ENCODE measurements around the gene KLHDC3.
"Not testable (repeated sequence)": the region's sequence is repeated elsewhere in the genome, so short reads cannot be mapped to it uniquely, and the experiment has no call there.

KLHDC3 gene

DNA sequence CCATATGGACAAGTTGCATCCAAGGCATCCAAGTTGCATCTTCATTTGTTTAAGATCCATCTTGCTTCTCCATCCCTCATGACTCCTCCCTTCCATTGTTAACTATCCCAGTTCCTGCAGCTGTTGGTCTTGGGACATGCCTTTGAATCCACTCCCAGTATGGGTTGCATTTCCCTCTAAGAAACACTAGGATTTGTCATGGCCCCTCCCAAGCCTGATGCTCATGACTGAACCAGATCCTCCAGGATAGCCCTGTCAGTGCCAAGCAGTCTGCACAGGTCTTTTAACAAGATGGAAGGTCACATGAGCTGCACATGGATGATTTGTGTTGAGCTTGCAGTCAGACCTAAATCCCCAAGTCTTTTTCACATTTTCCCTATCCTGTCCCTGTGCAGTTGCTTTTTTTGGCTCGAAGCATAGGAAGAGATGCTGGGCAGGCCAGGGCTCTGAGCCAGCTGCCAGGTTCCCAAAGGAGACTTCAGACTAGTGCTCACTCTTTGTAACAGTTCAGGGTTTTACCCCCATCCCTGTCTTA is 25.5 kb upstream of the KLHDC3 start:
- no peak for DNase-seq

GRCh38 chr6:42989923-42990322 is 24.1 kb upstream of the KLHDC3 start:
- no peak for DNase-seq

GRCh38 chr6:42993445-42993844 is 20.6 kb upstream of the KLHDC3 start:
- DNase-seq: no peak

GRCh38 chr6:42996513-42996912 is 17.5 kb upstream of the KLHDC3 start:
- peak; percentile 15 for DNase-seq

GRCh38 chr6:42998205-42998604 is 15.8 kb upstream of the KLHDC3 start:
- not testable (repeated sequence) for DNase-seq

GRCh38 chr6:43001843-43002242 is 12.2 kb upstream of the KLHDC3 start:
- no peak for DNase-seq

DNA sequence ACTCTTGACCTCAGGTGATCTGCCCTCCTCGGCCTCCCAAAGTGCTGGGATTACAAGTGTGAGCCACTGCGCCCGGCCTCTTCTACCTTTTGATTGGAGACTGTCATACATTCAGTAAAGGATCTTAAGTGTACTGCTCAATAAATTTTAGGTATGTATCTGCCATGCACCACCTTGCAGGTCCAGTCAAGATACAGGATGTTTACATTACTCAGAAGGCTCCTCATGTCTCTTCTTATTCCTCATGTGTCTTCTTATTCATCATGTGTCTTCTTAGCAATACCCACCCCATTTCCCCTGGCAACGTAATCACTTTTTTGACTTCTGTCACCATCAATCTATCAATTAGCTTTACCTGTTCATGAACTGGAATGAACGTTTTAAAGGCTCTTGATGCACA is 8.2 kb upstream of the KLHDC3 start:
- no peak for DNase-seq

- DNase-seq: no peak
These were observed 7.8 kb upstream of the KLHDC3 start for GRCh38 chr6:43006251-43006650.

DNA sequence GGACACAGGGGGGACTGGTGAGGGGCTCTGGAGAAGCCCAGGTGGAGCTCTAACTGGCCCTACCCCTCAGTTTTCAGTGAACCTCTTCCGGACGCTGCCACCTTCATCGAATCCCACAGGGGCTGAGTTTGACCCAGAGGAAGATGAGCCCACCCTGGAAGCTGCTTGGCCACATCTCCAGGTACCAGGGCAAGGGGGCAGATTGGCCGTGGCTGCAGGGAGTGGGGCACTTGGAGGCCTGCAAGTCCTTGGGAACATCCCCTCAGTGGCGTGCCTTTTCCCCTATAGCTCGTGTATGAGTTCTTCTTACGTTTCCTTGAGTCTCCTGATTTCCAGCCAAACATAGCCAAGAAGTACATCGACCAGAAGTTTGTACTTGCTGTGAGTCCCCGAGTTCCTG is 6.9 kb upstream of the KLHDC3 start:
- no peak for DNase-seq

- no peak for DNase-seq
These were observed 4.9 kb upstream of the KLHDC3 start for GRCh38 chr6:43009124-43009523.

DNA sequence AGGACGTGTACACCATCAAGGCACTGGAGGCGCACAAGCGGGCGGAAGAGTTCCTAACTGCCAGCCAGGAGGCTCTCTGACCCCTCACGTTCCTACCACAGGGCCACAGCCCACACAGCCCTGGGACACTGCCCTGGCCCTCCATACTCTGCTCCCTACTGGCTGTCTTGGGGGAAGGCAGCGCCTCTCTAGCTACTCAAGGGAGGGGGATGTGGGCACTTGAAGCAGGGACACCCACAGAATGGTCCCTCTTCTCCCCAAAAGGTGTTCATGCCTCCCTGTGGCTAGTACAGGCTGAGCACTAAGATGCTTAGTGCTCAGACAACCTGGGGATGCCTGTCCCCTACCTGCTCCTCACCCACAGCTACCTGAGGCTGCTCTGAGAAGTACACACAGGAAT is 2.8 kb upstream of the KLHDC3 start:
- no peak for DNase-seq

DNA sequence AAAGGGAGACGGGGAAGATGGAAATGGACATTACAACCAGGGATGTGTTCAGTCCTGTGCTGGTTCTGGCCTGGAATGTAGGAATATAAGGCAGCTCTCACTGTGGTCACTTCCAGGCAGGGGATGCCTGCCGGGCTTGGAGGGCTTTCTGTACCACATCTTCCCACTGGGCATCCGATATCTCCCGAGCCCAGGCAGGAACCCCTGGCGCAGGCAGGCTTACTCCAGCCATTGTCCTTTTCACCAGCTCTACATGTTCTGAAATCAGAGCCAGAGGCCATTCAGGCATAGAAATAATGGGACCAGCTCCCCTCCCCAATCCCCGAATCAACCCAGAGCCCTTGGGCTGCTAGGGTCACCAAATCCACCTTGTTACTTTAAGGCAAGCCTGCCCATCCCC is 1.7 kb upstream of the KLHDC3 start:
- no peak for DNase-seq

- no peak for DNase-seq
These were observed 779 bp upstream of the KLHDC3 start for GRCh38 chr6:43013097-43013842.

- peak; percentile 31 for DNase-seq
These were observed 423 bp downstream of the KLHDC3 start for GRCh38 chr6:43014434-43014909.

GRCh38 chr6:43016176-43016942 is 2.3 kb downstream of the KLHDC3 start:
- no peak for DNase-seq

DNA sequence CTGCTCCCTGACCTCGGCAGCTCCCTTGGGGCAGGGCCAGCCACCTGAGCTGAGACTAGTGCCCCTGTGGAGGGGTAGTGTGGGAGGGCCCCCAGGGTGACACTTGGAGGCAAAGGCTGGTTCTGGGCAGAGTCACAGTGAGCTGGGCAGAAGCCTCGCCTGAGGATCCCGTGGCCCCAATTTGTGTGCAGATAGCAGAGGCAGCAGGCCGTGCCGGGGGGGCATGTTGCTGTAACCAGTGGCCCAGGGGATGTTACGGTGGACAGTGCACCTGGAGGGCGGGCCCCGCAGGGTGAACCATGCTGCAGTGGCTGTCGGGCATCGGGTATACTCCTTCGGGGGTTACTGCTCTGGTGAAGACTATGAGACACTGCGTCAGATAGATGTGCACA is 2.9 kb downstream of the KLHDC3 start:
- DNase-seq: no peak

- no peak for DNase-seq
These were observed 5.1 kb downstream of the KLHDC3 start for GRCh38 chr6:43019152-43019551.

GRCh38 chr6:43020052-43020705 is 6.1 kb downstream of the KLHDC3 start:
- DNase-seq: no peak

DNA sequence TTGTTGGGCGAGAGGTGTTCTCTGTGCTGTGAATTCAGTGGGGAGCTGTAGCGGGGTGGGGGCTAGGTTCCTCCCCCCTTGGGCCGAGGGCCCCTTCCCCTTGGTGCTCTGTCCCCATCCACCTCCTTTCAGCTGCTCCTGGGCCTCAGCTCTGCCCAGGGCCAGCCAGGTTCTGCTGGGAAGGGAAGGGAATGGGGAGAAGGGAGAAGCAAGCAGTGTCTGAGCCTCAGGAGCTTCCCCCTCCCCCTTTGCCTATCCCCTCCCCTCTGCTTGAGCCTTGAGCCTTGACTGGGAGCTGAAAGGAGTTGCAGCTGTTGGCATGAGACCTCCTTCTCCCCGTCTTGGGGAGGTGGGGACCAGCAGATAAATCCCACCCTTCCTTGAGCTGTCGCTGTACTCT is 6.8 kb downstream of the KLHDC3 start:
- DNase-seq: no peak

GRCh38 chr6:43021270-43022047 is 7.4 kb downstream of the KLHDC3 start, which contains the start of gene RRP36:
Gene RRP36, plus strand, starts transcription at chr6:43021623. Its CDS starts 32 bp downstream, at chr6:43021655.
- peak; percentile 68 for DNase-seq

DNA sequence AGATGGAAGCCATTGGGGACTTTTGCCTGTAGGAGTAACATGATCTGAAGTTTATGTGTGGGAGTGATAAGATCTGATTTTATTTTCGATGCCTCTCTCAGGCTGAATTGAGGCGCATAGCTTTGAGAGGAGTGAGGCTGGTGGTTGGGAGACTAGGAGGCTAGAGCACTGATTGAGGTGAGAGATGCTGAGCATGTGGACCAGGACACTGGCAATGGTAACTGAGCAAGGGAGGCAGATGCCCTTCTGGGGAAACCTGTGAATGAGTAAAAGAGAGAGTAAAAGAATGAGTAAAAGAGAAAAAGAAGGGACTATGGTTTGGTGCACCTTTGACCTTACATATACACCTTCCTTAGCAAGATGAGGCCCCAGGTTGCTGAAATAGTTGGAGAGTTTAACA is 10.4 kb downstream of the KLHDC3 start:
- no peak for DNase-seq

DNA sequence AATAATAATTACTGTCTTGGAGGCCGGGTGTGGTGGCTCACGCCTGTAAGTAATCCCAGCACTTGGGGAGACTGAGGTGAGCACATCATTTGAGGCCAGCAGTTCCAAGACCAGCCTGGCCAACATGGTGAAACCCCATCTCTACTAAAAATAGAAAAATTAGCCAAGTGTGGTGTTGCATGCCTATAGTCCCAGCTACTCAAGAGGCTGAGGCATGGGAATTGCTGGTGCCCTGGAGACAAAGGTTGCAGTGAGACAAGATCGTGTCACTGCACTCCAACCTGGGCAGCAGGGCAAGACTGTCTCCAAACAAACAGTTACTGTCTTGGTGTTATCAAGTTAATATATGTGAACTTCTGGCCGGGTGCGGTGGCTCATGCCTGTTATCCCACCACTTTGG is 12.3 kb downstream of the KLHDC3 start:
- no peak for DNase-seq

- DNase-seq: no peak
These were observed 15.1 kb downstream of the KLHDC3 start for GRCh38 chr6:43029120-43029519.

All from kidney glomerular epithelial cell (primary cell).